HG03103 (cell line): ENCODE results near the gene ATP6V0E2.
"Not testable (repeated sequence)": the region's sequence is repeated elsewhere in the genome, so short reads cannot be mapped to it uniquely, and the experiment has no call there.

Experiments used
- ATAC-seq: cut with Tn5 transposase; IDR thresholded peaks from one replicate; pipeline ENCODE4 v1.9.1; 2021; ENCODE audit warnings: low read depth; ENCODE audit not compliant: unreplicated experiment

Gene ATP6V0E2

DNA sequence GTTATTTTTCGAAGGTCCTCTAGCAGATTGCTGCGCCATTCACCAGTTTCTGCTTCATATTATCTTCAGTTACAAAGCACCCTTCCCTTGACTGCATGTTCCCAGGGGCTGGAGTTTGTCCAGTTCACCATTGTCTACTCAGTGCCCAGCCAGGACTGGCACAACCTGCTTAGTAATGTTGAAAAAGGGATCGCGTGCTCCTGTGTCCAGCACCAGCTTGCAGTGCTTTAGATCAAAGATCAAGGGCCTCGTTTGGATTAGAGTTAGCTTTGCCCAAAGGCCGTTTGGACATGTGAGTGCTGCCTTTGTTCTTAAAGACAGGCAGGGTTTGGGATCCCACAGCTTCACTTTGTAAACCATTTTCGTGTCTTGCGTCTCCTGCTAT lies 867 bp downstream of the ATP6V0E2 start:
- no peak for ATAC-seq

DNA sequence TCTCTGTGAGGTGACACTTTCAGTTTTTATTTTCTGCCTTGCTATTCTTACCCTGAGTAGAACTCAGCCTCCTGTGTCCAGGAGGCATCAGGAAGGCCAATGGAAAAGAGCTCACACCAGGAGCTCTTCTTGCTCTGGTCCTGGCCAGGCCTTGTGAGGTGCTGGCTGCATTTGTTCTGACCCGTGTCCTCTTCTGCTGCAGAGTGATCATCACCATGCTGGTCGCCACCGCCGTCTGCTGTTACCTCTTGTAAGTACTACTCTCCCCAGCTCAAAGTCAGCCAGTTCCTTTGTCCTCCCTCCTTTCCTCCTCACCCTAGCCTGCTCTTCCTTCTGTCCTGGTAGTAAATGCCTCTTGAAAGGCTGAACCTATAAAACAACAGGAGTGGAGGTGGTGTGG lies 1.6 kb downstream of the ATP6V0E2 start:
- no peak for ATAC-seq

DNA sequence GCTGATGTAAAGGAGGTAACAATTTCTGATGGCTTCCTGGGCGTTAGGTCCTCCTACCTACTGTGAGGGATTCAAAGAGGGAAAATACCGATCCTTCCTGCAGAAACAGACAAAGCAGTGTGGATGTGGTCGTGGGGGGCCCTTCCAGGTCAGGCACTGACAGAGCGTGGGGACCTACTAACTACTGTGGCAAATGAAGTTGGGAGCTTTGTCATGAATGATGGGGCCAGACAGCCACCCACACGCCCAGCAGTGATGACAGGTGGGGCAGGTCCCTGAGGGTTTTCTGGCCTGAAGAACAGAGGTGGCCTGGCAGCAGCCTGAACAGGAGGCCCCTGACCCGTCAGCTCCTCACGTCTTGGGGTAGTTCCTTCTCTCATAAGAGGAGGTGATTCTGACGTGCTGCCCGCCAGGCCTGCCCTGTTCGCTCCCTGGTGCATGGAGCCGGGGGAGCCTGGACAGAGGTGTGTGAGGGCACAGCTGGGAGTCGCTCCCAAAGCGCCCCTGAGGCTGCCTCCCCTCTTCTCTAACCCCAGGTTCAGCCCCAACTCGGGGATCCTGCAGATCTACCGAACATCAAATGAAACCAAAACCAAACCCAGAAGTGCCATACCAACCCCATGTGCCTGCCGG lies 4.2 kb downstream of the ATP6V0E2 start:
- no peak for ATAC-seq

DNA sequence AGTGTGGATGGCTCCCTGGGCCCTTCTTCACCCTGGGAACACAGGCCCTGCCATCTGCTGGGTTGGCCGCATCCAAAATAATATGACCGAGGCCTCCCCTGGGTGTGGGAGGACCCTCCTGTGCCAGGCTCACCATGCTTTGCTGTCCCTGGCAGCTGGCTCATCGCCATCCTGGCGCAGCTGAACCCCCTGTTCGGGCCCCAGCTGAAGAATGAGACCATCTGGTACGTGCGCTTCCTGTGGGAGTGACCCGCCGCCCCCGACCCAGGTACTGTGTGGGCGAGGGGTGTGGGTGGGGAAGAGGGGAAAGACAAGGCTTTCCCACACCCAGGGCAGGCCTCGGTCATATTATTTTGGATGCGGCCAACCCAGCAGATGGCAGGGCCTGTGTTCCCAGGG lies 4.8 kb downstream of the ATP6V0E2 start:
- no peak for ATAC-seq

DNA sequence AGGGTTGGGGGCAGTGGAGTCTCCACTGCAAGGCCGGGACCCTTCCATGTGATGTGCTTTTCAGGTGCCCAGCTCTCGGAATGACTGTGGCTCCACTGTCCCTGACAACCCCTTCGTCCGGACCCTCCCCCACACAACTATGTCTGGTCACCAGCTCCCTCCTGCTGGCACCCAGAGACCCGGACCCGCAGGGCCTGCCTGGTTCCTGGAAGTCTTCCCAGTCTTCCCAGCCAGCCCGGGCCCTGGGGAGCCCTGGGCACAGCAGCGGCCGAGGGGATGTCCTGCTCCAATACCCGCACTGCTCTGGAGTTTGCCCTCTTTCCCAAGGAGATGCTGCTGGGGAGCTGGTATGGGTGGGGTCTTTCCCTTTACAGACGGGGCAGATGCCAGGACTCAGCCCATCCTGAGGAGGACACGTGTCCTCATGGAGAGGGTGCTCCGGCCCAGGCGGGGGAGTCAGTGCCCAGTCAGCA lies 5.5 kb downstream of the ATP6V0E2 start:
- ATAC-seq = no peak

DNA sequence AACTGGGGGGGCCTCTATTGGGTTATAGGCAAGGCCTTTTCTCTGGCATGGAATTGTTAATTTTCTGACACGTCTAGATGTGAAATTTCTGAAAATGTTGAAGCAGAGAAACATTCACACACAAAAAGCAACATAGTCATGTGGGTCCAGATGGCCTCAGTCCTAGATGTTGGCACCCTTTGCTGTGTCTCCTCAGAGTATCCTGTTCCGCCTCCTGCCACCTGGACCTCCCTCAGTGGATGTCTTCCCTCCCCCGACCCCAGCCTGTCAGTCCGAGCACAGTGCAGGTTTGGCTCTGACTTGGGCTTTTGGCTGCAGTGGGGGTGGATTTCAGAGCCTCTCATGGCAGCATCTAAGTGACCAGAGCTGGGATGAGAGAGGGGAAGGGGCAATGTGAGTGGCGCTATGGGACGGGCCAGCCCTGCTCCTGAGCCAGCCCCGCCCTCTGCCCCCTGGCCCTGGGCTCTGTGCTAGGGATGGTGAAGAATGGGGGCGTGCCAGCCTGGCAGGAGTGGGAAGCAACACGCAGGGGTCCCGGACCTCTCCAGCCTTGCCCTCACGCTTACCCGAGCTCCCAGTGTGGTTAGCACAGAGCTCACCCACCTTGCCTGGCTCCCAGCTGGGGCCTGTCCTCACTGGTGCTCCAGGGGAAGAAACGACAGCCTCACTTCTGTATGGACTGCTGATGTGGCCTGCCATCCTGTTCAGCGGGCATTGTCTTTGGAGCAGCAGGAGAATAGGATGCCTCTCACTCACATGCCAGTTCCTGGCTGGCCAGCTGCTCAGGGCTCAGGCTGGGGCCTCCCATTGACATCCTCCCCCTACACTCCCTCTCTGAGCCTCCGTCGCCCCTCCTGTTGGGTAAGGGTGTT lies 6.2 kb downstream of the ATP6V0E2 start:
- ATAC-seq = no peak

DNA sequence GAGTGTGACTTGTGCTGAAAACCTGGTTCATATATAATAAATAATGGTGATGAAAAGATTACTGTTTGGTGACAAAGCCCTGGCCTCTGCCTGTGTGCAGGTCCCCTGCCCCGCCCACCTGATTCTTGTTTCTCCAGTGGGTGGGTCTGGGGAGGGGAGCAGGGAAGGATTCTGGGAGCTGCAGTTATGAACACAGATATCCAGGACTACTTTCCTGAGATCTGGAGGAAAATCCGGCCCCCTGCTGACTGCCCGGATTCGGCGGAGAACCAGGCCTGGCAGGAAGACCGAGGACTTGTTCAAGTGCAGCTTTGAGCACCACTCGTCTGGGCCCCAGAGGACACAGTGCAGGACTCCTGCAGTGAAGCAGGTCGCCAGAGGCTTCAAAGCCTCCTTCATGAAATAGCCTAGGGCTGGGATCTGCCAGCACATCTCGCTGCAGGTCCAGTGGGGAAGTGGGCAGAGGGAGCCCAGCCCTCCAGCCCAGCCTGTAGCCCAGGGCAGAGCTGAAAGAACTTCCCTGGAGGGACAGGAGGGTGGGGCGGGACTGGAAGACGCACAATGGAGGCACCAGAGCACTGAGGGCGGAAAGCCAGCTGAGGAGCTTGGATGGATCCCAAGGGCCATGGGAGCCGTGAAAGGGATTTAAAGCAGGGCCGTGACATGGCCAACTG lies 7.0 kb downstream of the ATP6V0E2 start:
- ATAC-seq = no peak

DNA sequence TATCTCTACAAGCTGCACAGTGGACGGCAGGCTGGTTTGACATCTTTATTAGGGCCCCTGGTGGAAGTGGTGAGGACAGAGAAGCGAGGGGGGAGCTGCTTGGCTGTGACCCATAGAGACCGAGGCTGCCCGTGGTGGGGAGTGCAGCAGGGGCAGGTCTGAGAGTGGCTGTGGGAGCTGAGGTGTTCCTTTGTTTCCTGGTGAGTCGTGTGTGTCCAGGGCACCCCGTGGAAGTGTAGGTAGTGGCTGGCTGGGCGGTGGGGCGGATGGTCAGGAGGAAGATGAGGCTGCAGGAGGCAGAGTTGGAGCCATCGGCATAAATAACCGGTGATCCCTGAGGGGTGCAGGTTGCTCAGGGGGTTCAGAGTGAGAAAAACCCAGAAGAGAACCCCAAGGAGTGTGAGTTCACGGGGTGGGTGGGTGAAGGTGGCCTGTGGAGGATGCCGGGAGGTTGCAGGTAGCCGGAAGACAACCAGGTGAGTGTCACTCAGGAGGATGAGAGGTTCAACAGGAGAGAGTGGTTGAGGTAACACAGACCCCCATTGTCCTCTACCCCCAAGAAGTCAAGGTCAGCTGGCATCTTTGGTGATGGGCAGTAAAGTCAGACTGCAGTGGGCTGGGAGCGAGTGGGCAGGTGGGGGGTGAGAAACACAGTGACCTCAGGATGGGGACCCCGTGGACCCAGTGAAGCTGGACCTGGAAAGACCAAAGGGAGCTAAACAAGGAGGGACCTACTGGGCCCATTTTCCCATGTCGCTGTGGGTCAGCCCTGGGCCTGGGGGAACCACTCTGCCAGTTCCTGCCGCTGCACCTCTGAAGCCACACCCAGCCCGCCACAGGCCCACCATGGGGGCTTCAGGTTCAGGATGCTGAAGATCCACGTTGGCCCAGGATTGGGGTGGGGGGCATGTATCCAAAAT lies 7.8 kb downstream of the ATP6V0E2 start:
- no peak for ATAC-seq

DNA sequence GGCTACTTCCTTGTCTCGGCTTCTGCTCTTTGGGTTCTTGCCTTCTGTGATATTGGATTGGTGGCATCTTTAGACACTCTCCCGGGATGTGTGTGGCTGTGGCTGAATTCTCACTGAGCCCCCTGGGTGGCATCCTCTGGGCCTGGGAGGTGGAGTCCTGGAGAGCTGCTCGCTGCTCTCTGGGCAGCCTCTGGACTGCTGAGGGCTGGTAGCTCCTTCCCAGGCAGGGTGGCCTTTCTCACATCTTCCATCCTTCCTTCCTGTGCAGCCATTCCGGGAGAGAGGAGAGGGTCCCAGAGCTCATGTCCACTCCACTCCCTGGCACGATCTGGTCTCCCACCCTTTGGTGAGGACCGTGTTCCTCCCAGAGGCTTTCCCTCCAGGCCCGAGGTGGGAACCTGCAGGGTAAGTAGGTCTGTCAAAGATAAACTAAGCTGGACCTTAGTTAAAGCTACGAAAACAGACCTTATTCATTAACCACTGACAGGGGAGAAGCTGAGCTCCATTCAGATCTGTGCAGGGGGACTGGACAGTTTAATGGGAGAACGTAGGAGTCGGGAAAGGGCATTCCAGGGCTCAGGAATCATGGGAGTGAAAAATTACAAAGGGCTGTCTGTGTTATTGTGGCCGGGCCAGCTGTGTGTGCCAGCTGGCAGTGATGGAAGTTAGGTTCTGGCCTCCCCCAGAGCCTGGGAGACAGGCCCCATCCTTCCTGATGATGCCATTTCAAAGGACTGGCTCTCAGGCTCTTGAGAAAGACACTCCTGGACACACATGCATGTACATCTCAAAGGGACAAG lies 8.7 kb downstream of the ATP6V0E2 start:
- no peak for ATAC-seq

DNA sequence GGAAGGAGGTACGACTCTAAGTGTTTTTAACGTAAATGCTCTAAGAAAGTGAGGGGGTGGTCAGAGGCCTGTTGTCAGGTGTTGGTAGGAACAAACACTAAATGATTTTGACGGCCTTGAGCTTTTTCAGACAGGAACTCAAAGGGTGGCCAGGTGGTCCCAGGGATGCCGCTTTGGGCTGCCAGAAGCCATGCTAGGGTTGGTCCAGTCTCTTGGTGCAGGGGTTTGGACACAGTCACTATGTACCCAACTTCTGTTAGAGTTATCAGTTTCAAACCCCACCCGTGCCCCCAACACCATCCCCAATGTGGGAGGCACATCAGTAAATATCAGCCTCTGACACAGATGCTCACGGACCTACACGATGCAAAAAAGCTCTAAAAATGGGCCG lies 9.3 kb downstream of the ATP6V0E2 start:
- no peak for ATAC-seq

DNA sequence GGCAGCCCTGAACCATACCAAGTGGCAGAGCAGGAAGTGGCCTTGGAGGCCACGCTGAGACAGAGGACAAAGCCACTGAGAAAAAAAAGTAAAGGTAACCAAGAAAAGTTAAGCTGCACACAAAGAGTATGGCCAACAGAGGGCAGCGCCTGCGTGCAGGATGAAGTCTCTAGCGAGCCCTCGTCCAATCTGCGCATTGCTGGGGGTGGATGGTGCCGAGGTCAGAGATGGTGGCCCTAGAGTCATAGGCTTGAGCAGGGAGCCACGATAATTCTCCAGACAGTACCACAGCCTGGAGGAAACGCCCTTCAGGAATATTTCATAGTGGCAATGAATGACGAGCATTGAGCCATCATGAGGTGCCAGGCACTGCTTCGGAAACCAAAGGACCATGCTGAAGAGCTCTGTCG lies 9.7 kb downstream of the ATP6V0E2 start:
- peak; percentile 68 for ATAC-seq

DNA sequence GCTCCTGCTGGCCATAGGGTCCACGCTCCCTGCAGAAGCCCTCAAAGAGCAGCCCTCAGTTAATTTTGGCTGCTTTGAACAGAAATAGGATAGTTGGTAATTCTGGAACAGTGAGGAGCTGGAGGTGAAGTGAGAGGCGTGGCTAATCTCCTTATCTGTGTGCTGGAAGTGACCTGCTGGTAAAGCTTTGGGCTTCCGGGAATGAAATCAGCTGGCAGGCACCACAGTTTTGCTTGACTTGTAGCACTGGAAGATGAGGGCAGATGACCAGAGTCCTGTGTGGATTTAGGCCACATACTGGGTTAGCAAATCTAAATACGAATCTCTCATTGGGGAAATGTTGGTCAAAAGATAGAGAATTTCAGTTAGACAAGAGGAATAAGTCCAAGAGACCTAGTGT lies 10.2 kb downstream of the ATP6V0E2 start:
- no peak for ATAC-seq

DNA sequence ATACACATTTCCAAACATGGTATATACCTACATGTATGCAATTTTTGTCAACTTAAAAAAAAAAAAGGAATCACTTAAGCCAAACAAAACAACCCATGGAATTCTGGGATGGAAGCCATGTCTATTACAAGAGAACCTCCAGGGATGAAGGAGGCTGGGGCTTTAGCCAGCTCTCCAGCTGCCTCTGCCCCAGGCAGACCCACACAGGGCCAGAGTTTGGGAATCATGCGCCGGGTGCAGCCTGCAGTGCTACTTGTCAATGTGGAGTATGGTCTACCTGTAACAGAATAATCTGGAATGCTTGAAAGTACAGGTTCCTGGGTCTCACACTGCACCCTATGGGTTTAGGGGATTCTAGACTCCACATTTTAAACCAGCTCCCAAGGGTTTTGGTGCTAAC lies 10.8 kb downstream of the ATP6V0E2 start:
- no peak for ATAC-seq

DNA sequence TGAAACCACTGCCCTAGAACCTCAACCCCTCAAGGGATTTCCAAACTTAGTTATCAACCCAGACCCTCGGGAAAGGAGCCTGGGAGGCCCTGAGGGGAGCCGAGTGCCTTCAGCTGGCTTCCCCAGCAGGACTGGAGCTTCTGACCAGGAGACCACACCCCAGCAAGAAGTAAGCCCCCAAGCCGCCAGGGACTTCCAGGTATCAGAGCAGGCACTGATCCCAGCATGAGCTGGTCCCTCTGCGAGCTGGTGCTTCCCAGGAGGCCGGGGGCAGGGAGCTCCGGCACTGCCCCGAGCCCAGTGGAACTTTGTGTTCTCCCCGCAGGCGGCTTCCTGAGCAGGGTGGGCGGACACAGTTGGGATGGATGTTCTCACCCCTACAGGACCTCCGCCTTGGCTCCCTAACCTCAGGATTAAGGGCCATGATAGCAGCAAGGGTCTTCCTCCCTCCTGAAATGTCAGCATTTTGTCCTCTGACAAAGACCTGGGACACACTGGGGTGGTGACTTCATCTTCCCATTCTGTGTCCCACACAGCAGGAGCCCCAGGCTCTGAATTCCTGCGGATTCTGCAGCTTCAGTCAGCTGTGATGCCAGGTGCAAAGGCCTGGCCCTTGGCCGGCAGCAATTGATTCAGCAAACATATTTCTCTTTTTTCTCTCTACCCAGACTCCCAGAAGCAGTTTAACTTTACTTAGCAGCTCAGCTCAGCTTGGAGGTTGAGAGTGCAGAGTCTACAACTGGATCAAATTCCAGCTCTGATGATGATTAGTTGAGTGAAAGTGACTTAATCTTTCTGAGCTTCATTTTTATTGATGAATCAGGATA lies 11.6 kb downstream of the ATP6V0E2 start:
- no peak for ATAC-seq

DNA sequence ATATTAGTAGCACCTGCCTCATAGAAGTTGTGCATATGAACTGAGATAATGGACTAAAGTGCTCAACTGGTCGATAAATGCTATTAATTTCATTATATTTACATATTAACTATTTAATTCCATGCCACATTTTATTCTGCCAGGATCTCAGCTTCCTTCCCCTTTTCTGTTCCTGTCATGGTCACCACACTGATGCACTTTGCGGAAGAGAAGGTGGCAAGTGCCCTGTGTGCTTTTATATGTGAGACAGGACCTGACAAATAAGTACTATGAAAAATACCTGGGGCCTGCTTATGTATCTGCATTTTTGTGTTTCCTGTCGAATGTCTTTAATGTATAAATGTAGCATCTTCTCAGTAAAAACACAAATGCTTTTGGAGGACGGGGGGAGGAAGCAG lies 12.2 kb downstream of the ATP6V0E2 start:
- no peak for ATAC-seq

DNA sequence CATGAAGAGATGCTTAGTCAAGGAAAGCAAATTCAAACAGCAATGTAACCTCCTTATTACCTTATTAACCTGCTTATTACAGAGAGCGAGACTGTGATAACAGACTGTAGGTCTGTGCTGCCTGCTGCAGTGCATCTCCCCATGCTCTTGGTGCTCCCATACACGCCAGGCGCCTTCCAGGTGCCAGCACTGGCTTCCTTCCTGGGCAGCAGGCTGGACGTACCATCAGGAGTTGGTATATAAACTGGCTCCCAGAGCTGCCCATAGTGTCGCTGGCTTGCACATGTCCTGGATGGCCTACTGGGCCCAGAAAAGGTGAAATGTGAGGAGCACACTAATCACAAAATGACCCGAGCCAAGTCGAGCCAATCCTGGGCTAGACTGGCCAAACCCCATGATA lies 13.5 kb downstream of the ATP6V0E2 start:
- ATAC-seq = no peak

DNA sequence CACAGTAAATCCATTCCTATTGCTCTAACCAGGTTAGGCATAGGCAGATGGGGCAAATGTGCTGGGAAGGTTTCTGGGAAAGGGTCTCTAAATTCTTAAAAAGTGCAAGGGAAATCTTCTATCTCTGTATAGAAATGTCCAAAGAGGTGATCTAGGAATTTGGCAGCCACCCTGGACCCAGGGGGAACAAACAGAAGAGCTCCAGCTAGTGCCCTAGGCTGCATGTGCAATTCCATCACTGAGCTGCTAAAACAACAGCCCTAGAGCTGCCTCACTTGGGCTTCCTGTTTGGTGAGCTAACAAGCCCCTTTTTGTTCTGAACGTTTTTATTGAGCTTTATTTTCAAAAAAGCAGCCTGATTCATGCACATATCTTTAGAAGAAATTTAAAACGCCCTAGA lies 16.9 kb downstream of the ATP6V0E2 start:
- ATAC-seq = not testable (repeated sequence)

DNA sequence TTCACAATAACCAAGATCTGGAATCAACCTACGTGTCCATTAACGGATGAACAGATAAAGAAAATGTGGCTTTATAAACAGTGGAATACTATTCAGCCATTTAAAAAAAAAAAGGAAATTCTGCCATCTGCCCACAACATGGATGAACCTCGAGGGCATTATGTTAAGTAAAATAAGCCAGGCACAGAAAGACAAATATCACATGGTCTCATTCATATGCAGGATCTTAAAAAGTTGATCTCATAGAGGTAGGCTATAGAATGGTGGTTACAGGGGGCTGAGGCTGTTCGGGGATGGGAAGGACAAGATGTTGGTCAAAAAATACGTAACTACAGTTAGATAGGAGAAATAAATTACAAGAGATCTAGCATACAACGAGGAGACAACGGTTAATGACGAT lies 21.2 kb downstream of the ATP6V0E2 start:
- not testable (repeated sequence) for ATAC-seq
